Adipose tissue (tissue), 3 donors: ENCODE measurements around the gene PGBD5. TPM values are rescaled to one million over a fixed set of nuclear protein-coding genes. Genes with fewer than 3 reads are reported as not detected.

Experiments used
- H3K27ac ChIP-seq: one replicate; pipeline ENCODE4 v1.5.1; 2013; ENCODE audit warnings: low read depth, low read length
- WGBS, 3 donors: extraction: QIAGEN DNeasy Blood & Tissue Kit; methylation state at CpG; one replicate each; pipeline ENCODE4 v1.1.7; 2013; 5-methylcytosine and 5-hydroxymethylcytosine counted together
- polyA plus RNA-seq, 3 donors: library from polyadenylated mRNA; stranded (reverse); fragments of 200-250 nt; gene quantifications; one replicate each; pipeline ENCODE4 v1.2.3, GENCODE V29; 2013
- donor health status: healthy with polysubstance abuse.
- donor health status: Bipolar disorder and iron deficiency.
- donor health status: healthy.

The PGBD5 gene
- polyA plus RNA-seq, 3 donors = 0.48 to 15.7 TPM; not detected in 1

DNA sequence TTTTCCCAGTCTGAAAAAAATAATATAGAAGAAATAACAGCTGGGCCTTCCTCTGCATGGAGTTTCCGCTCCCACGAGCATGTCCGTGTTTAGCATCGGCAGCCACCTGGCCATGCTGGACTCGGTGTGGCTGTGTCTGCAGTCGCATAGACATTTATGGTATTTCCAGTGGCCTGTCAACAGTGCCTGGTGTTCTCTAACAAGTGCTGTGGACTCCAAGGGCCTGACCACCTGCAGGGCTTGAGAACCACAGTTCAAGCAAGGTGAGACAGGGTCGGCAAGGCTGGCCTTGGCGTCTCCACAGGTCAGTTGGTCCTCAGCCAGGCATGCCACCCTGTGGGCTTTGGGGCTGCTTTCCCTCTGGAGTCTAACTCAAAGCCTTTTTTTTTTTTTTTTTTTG is 124.8 kb downstream of the PGBD5 start:
- no peak overlapping the region for H3K27ac ChIP-seq
- WGBS, 3 donors = 32 to 94% (median 94%) methylated on average over 8 of the region's 8 CpGs

GRCh38 chr1:230300322-230301301 is 125.5 kb downstream of the PGBD5 start:
- 41 to 88% (median 88%) methylated on average over 26 of the region's 26 CpGs for WGBS, 3 donors
- H3K27ac ChIP-seq = no peak overlapping the region

DNA sequence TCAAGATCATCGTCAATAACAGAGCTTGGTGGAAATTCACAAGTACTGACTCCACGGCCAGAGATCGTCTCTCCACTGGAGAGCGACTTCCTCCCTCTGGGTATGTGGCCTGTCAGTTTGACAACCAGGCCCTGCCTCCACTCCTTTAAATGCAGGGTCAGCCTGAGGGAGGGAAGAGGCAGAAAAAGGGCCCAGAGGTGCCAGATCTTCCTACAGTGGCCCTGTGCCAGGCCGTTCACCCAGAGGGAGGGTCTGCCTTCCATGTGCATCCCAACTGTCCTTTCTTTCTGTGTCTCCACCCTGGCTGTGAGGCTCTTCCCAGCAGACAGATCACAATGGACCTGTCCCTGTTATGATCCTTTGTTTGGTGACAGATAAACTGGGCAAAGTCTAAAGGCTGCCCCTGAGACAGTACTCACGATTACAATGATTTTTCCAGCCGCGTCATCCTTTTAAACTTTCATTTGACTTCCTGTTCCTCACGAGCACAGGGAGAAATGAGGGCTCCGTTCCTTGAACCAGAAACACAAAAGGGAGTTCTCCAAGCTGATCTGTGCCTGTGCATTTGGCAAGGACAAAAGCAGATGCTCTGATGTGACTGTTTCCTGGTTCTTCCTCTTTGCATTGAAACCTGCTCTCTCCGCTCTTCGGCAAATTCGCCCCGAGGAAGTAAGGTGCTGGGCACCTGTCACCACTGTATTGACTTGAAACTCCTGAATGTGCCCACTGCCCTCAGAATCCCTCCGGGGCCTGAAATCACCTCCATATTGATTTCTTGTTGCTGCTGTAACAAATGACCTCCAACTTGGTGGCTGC is 126.7 kb downstream of the PGBD5 start:
- no peak overlapping the region for H3K27ac ChIP-seq
- WGBS, 3 donors = 32 to 49% (median 48%) methylated on average over 15 of the region's 15 CpGs

DNA sequence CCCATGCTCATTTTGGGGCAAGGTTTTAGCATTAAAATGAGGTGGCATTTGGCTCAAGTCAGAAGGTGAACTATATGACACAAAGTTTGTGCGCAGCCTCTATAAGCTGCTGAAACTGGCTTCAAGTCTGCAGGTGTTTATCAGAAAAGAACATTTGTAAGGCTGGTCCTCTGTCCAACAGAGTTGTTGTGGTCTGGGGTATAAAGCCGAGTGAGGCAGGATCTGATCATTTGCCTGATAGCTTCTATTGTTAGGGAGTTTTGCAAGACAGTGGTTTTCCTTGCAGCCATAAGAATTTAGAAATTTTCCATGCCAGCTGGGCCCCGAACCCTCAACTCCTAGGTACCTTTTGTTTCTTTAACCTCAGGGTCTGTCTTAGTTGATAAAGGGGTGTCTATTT is 130.8 kb downstream of the PGBD5 start:
- WGBS, 3 donors = 67 to 87% (median 71%) methylated on average over 3 of the region's 3 CpGs
- H3K27ac ChIP-seq = no peak overlapping the region

DNA sequence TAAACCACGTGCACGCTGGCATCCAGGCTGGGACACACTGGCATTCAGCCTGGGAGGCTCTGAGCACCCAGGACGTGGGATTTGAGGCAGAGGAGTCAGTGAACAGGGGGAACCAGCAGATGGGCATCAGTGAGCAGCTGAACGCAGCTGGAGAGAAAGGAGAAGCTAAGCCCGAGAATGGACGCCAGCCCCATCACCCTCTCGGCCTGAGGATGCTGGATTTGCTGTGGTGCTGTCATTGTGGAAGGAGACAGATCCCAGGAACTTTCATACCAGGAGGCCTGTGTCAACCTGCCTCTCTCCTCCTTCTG is 132.8 kb downstream of the PGBD5 start:
- H3K27ac ChIP-seq = no peak overlapping the region
- WGBS, 3 donors = 78 to 82% (median 80%) methylated on average over 7 of the region's 7 CpGs

- no peak overlapping the region for H3K27ac ChIP-seq
- WGBS, 3 donors = 77 to 82% (median 77%) methylated on average over 12 of the region's 12 CpGs
Measured at GRCh38 chr1:230292689-230293389, 133.3 kb downstream of the PGBD5 start.

DNA sequence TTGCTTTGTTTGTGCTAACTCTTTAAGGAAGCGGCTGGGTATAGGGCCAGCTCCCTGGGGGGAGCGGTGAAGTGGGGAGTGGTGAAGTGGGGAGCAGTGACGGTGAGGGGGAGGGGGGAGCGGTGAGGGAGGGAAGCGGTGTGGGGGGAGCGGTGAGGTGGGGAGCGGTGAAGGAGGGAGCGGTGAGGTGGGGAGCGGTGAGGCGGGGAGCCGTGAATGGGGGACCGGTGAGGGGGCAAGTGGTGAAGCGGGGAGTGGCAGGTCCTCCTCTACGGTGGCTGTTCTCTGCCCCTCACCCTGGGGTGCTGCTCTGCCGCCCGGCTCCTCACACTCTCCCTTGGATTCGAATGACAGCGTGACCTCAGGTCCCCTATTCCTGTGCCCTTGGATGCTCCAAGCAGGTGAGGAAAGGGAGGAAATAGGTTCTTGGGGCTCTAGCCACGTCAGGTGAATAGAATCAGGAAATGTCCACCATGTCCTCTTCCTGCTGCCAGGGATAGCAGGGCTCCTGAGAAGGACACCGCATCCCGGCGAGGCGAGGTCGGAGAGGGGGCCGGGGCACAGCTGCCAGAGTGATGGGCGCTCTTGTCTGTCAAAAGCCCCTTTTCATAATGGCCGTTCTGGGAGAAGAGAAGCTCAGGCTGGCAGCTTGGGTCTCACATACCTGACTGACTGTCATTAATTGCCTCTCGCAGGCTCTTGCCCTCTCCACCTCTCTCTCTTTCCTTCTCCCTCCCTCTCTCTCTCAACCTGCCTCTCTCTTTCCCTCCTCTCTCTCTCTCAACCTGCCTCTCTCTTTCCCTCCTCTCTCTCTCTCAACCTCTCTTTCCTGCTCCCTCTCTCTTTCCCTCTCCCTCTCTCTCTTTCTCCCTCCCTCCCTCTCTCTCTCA is 134.2 kb downstream of the PGBD5 start:
- H3K27ac ChIP-seq = no peak overlapping the region
- WGBS, 3 donors = 33 to 71% (median 39%) methylated on average over 21 to 28 of the region's 28 CpGs

- WGBS, 3 donors = 78 to 92% (median 89%) methylated on average over 5 of the region's 5 CpGs
- no peak overlapping the region for H3K27ac ChIP-seq
Measured at GRCh38 chr1:230289350-230289644, 136.8 kb downstream of the PGBD5 start.

GRCh38 chr1:230288641-230289349 is 137.3 kb downstream of the PGBD5 start:
- H3K27ac ChIP-seq = no peak overlapping the region
- WGBS, 3 donors = 87 to 91% (median 90%) methylated on average over 14 of the region's 14 CpGs

GRCh38 chr1:230287674-230288315 is 138.3 kb downstream of the PGBD5 start:
- no peak overlapping the region for H3K27ac ChIP-seq
- 66 to 79% (median 69%) methylated on average over 16 to 17 of the region's 17 CpGs for WGBS, 3 donors

DNA sequence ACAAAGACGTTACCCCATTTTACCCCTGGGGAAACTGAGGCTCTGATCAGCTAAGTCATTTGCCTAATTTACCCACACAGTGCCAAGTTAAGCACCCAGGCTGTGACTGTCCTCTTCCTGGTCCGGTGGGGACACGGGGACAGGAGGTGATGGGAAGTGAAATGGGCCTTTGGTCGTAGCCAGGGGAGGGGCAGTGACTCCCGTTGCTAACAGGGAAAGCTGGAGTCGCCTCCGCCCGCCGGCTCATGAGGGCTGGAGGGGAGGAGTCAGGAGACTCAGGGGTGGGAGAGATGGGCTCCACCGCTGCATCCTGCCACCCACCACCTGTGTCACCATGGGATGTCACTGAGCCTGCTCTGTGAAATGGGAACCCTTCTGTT is 139.3 kb downstream of the PGBD5 start:
- H3K27ac ChIP-seq = no peak overlapping the region
- 77 to 83% (median 78%) methylated on average over 10 of the region's 10 CpGs for WGBS, 3 donors

DNA sequence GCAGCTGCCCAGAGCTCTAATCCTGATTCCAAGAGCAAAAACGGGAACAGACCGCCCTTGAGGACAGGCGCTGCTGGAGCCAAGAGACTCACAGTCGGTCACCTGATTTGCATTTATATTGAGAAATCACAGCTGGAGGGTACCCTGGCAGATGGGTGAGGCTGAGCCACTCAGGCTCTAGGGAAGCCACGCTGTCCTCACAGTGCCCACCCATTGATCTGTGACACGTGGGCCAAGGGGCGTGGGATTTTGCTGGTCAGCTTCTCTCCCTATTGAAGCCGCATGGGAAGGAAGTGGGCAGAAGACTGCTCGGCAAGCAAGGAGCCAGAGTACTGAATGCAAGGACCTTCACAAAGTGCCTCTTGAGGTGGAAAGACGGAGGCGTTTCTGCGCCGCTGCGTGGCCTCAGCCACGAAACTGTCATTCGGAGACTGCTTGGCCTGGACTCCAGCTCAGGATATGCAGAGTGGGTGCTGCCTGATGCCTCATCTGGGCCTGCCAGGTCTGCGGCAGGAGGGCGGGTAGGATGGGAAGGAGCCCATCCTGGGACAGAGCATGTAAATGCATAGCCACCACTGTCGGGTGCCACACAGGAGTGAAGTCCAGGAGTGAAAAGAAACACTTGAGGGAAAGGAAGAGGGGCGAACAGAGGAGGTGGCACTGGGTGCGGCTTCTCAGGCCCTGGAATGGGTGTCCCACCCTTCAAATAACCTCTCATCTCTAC is 139.8 kb downstream of the PGBD5 start:
- no peak overlapping the region for H3K27ac ChIP-seq
- 81 to 90% (median 89%) methylated on average over 21 of the region's 21 CpGs for WGBS, 3 donors

DNA sequence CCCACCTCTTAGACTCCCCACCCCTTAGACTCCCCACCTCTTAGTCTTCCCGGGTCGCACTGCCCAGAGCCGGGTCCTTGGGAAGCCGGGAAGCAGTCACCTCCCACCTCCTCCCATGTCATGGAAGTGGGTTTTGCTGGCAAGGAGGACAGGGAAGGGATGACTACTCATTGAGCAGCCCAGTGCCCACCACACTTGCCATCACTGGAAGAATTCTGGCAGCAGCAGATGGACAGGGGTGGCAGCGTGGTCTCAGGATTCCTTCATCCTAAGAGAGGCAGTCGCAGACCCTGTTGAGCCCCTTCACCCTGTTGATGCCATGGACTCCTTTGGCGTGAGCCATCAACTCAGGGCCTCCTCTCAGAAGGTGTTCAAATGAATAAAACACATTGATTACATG is 140.8 kb downstream of the PGBD5 start:
- no peak overlapping the region for H3K27ac ChIP-seq
- 86 to 90% (median 89%) methylated on average over 7 of the region's 7 CpGs for WGBS, 3 donors

DNA sequence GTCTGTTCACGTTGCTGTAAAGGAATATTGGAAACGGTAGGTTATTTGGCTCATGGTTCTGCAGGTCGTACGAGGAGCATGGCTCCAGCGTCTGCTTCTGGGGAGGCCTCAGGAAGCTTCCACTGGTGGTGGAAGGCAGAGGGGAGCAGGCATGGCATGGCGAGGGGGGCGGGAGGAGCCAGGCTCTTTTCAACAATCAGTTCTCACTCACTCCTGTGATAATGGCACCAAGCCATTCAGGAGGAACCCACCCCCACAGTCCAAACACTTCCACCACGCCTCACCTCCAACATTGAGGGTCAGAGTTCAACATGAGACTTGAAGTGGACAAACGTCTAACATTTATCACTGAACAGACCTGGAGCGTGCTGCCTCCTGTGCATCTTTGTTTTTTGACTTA is 141.2 kb downstream of the PGBD5 start:
- H3K27ac ChIP-seq = no peak overlapping the region
- 69 to 89% (median 84%) methylated on average over 10 of the region's 10 CpGs for WGBS, 3 donors

DNA sequence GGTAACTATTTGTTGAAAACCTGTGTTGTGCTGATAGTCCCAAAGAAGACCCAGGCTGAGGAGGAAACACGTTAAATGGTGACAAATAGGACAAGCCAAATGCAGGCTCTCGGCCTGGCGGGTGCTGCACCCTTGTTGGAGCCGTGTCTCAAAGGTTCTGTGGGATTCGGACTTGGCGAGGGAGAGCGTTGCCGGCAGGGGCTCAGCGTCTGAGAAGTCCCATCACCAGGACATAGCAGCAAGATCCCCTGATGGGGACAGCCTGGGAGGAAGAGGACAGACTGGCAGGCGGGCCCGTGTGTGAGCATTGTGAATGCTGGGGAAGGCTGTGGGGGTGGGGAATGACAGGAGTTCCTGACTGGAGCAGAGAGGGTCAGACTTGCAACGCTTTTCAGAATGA is 142.5 kb downstream of the PGBD5 start:
- WGBS, 3 donors = 89 to 92% (median 91%) methylated on average over 12 of the region's 12 CpGs
- no peak overlapping the region for H3K27ac ChIP-seq

GRCh38 chr1:230282157-230282556 is 144.0 kb downstream of the PGBD5 start:
- WGBS, 3 donors = 19 to 36% (median 21%) methylated on average over 3 of the region's 3 CpGs
- H3K27ac ChIP-seq = no peak overlapping the region

DNA sequence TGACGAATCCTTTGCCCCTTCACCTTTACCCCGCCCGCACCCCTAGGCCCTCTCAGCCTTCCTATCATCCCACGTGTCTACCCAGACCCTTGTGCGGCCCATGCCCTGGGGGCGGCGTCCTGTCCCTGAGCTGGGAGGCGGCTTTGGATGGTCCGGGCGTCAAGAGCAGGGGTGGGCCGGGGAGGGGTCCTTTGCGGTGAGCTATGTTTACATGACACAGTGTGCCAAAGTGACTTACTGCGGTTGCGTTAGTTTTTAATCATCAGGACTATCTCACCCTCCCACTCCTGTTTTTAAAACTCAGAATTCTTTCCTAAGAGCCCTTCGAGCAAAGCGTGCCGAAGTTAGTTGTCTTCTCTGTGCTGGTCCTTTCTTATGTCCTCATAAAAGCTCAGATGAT is 144.6 kb downstream of the PGBD5 start:
- 58 to 86% (median 80%) methylated on average over 17 of the region's 17 CpGs for WGBS, 3 donors
- no peak overlapping the region for H3K27ac ChIP-seq
